AG10803 (cell line): ENCODE results near the gene SPATA33.
"Not testable (repeated sequence)": the region's sequence is repeated elsewhere in the genome, so short reads cannot be mapped to it uniquely, and the experiment has no call there.

Source experiments
- DNase-seq: peaks from one replicate; pipeline ENCODE4 v3.0.0; 2010; ENCODE audit warnings: low read depth
- H3K4me3 ChIP-seq: 2 replicates; pipeline ENCODE4 v1.5.1; 2011; ENCODE audit warnings: mild to moderate bottlenecking, low read length, control low read depth
- TF ChIP-seq, protein P1 (sequence below): conservative IDR thresholded peaks from 2 replicates; pipeline ENCODE4 v1.5.1; 2011; ENCODE audit warnings: mild to moderate bottlenecking, low read length, control low read depth, inconsistent platforms

SPATA33 gene

DNA sequence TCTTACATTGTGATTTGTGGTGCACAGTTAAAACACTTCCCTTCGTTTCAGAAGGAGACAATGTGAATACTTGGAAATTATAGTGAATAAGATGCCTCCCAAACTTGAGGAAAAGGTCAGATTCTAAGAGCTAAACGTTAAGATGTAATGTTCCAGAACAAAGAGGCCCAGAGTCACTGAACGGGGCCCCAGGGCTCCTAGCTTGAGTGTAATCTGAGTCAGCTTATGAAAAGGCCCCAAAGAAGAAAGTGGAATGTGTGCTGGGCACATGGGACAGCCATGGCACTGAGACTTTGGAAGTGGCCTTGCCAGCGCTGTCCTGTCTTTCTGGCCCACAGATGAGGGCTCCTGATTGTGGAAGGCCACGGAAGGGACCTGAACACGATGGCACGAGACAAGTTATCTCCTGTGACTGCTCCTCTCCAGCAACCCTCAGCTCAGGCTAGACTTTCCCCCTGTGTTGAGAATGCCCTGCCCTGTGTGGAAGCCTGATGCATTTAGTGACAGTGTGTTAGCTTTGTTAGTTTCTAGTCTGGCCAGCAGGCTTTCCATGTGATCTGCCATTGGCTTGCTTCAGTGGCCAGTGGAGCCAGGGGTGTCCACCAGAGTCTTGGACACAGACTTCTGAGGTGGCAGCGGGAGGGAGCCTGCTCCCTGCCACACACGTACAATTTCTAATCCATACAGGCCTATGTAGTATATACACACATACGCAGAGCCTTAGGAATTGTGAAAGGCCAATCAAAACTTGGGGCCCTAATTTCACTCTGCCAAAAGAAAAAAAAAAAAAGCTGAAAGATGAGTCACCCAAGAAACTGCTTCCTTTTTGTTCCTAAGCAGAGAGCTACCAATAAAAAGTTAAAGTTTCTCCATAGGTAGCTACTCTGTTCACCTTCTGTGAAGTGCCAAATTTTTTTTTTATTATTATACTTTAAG is 13.1 kb downstream of the SPATA33 start:
- no peak for DNase-seq
- TF ChIP-seq, protein P1, sequence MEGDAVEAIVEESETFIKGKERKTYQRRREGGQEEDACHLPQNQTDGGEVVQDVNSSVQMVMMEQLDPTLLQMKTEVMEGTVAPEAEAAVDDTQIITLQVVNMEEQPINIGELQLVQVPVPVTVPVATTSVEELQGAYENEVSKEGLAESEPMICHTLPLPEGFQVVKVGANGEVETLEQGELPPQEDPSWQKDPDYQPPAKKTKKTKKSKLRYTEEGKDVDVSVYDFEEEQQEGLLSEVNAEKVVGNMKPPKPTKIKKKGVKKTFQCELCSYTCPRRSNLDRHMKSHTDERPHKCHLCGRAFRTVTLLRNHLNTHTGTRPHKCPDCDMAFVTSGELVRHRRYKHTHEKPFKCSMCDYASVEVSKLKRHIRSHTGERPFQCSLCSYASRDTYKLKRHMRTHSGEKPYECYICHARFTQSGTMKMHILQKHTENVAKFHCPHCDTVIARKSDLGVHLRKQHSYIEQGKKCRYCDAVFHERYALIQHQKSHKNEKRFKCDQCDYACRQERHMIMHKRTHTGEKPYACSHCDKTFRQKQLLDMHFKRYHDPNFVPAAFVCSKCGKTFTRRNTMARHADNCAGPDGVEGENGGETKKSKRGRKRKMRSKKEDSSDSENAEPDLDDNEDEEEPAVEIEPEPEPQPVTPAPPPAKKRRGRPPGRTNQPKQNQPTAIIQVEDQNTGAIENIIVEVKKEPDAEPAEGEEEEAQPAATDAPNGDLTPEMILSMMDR, result no peak
- H3K4me3 ChIP-seq, result no peak overlapping the region

- not testable (repeated sequence) for H3K4me3 ChIP-seq, DNase-seq
Observed at GRCh38 chr16:89671565-89671964, 13.9 kb downstream of the SPATA33 start.

DNA sequence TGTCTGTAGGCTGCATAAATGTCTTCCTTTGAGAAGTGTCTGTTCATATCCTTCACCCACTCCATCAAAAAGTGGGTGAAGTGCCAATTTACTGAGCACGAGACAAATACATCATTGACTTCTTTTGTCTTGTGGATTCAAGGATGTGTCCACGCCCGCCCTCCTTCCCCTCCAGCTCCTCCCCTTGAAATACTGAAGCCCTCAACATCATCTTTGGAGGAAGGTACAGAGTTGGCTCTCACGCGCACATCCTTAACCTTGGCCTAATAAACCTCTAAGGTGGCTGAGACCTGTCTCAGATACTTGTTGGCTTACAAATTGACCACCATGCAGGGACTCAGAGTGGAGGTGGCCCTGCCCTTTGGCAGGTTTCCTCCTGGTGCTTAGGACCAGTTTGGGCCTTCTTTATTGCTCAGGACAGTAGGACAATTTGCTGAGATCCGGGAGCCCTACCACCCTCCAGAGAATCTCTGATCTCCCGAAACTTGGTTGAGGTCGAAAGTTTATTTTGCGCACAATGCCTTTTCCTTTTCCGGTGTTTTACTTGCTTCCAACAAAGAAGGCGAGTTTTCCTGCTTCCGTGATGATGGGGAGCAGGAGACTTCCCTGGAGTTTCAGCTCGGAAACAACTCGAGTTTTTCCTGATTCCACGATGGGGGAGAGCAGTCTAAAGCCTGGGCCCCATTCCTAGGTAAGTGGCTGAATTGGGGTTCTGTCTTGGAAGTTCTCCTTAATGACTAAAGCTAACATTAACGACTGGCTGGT is 14.7 kb downstream of the SPATA33 start:
- TF ChIP-seq, protein P1, result no peak
- H3K4me3 ChIP-seq, result no peak overlapping the region
- no peak for DNase-seq

DNA sequence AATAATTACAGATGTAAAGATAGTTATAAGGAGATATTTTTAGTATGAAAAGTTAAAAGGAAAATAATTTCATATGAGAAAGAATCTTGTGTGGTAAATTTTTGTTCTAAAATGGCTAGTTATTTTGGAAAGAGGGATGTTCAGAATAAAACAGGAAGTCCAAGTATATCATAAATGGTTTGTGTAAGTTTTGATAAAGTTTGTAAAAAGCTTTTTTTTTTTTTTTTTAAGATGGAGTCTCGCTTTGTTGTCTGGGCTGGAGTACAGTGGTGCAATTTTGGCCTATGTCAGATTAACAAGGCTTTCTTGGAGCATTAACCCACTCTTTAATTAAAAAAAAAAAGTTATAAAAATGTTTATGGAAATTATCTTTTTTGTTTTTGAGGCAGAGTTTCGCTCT is 20.6 kb downstream of the SPATA33 start:
- TF ChIP-seq, protein P1, result no peak
- H3K4me3 ChIP-seq, result no peak overlapping the region
- no peak for DNase-seq

- no peak for DNase-seq
- TF ChIP-seq, protein P1, result no peak
- H3K4me3 ChIP-seq, result no peak overlapping the region
Observed at GRCh38 chr16:89685916-89686315, 28.3 kb downstream of the SPATA33 start.

DNA sequence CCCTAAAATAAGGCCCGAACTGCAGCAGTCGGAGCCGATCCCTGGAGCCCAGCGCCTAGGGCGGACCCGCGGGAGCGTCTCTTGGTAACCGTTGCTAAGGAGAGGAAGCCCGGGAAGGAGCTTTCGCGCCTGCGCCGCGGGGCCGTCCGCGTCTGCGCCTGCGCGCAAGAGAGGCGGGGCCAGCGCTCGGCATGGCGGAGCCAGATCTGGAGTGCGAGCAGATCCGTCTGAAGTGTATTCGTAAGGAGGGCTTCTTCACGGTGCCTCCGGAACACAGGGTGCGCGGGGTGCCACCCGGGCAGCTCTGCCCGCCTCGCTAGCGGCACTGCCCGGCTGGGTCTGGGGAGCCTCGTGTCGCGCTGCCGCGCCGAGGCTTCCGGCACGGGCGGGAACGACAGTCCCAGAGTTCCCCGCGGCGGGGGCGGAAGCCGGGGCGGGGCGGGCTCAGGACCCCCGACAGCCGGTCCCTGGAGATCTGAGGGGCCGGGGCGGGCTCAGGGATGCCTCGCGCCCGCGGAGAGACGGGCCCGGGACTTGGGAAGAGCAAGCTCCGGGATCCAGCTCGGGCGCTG is 29.0 kb downstream of the SPATA33 start, which contains the start of gene CDK10:
CDK10 (plus strand) TSS at position 170 of the 572 bp plus-strand sequence; CDS start at position 192, 22 bp downstream.
- peak within 1 kb of the TSS; percentile 85 for H3K4me3 ChIP-seq
- TF ChIP-seq, protein P1, result no peak
- peak; percentile 79 for DNase-seq
